HEK293 (cell line): ENCODE measurements around the gene SPINT4.

Experiments used
- CTCF ChIA-PET: fragments of 350-600 bp; formaldehyde crosslinking; extraction: SDS; loops from one replicate; lab custom pipeline; 2021; ENCODE audit warnings: antibody characterized with exemption; lab: Yijun Ruan, JAX
- POLR2A ChIA-PET: fragments of 300-600 bp; formaldehyde crosslinking; extraction: SDS; loops from one replicate; lab custom pipeline; 2020; ENCODE audit warnings: antibody characterized with exemption, inconsistent platforms; lab: Yijun Ruan, JAX
- H3K27ac ChIP-seq: fragments of 200-500 bp; sonication (Bioruptor generic); 2 replicates; pipeline ENCODE4 v1.5.1; 2014; ENCODE audit warnings: low read depth, low read length, control low read depth, inconsistent platforms; ENCODE audit errors: extremely low read depth
- H3K36me3 ChIP-seq, 2 experiments: fragments of 200-500 bp in 1 of 2; sonication (Bioruptor generic) in 1 of 2; 1 replicate in 1 of 2; 2 replicates in 1 of 2; pipeline ENCODE4 v1.5.1; 2014 to 2017; ENCODE audit warnings: inconsistent platforms in 2 of 2, low read length in 2 of 2; ENCODE audit not compliant: control insufficient read depth in 2 of 2, insufficient read depth in 1 of 2
- H3K4me1 ChIP-seq: fragments of 200-500 bp; sonication (Bioruptor generic); 2 replicates; pipeline ENCODE4 v1.5.1; 2014; ENCODE audit warnings: mild to moderate bottlenecking, low read length, inconsistent platforms; ENCODE audit not compliant: control insufficient read depth, insufficient read depth
- H3K4me3 ChIP-seq: 2 replicates; pipeline ENCODE4 v1.5.1; 2011; ENCODE audit warnings: low read depth, mild to moderate bottlenecking, control low read depth, low read length, moderate library complexity
- H3K9me3 ChIP-seq: fragments of 200-500 bp; sonication (Bioruptor generic); 2 replicates; pipeline ENCODE4 v1.5.1; 2014; ENCODE audit warnings: low read depth, low read length, inconsistent platforms; ENCODE audit not compliant: control insufficient read depth, insufficient read depth
- CTCF ChIP-seq: fragments of 450-650 bp; formaldehyde crosslinking; IDR thresholded peaks from 2 replicates; pipeline ENCODE4 v1.5.1; 2016; ENCODE audit warnings: missing biosample characterization, missing genetic modification characterization
- EGR2 ChIP-seq: fragments of 450-650 bp; formaldehyde crosslinking; IDR thresholded peaks from 2 replicates; pipeline ENCODE4 v1.5.1; 2016; ENCODE audit warnings: low read depth, missing biosample characterization, missing genetic modification characterization
- GLI2 ChIP-seq: fragments of 450-650 bp; formaldehyde crosslinking; IDR thresholded peaks from 2 replicates; pipeline ENCODE4; 2017; ENCODE audit warnings: missing biosample characterization, missing genetic modification characterization, low read depth, borderline replicate concordance
- GLIS1 ChIP-seq: fragments of 450-650 bp; formaldehyde crosslinking; IDR thresholded peaks from 2 replicates; pipeline ENCODE4 v1.5.1; 2016; ENCODE audit warnings: missing biosample characterization, missing genetic modification characterization
- IKZF3 ChIP-seq: fragments of 450-650 bp; IDR thresholded peaks from 2 replicates; pipeline ENCODE4 v1.5.0; 2018; ENCODE audit warnings: missing biosample characterization, mild to moderate bottlenecking, missing genetic modification characterization, moderate library complexity
- PRDM1 ChIP-seq: fragments of 450-650 bp; formaldehyde crosslinking; IDR thresholded peaks from 2 replicates; pipeline ENCODE4; 2016; ENCODE audit warnings: missing biosample characterization, missing genetic modification characterization
- SCRT1 ChIP-seq: fragments of 450-650 bp; formaldehyde crosslinking; IDR thresholded peaks from 2 replicates; pipeline ENCODE4 v1.5.1; 2016; ENCODE audit warnings: missing biosample characterization, missing genetic modification characterization, borderline replicate concordance
- SCRT2 ChIP-seq: fragments of 450-650 bp; formaldehyde crosslinking; IDR thresholded peaks from 2 replicates; pipeline ENCODE4 v1.5.1; 2016; ENCODE audit warnings: missing biosample characterization, missing genetic modification characterization
- SP7 ChIP-seq: fragments of 450-650 bp; formaldehyde crosslinking; IDR thresholded peaks from 2 replicates; pipeline ENCODE4 v1.5.1; 2016; ENCODE audit warnings: missing biosample characterization, missing genetic modification characterization
- ZBTB11 ChIP-seq: fragments of 450-650 bp; formaldehyde crosslinking; conservative IDR thresholded peaks from 2 replicates; pipeline ENCODE4 v1.5.1; 2016; ENCODE audit warnings: low read depth, missing biosample characterization, missing genetic modification characterization
- ZBTB17 ChIP-seq: fragments of 450-650 bp; formaldehyde crosslinking; IDR thresholded peaks from 2 replicates; pipeline ENCODE4 v1.5.1; 2016; ENCODE audit warnings: missing biosample characterization, missing genetic modification characterization
- ZFHX2 ChIP-seq: fragments of 450-650 bp; formaldehyde crosslinking; conservative IDR thresholded peaks from 2 replicates; pipeline ENCODE4 v1.5.1; 2016; ENCODE audit warnings: missing biosample characterization, missing genetic modification characterization
- ZNF19 ChIP-seq: fragments of 450-650 bp; formaldehyde crosslinking; IDR thresholded peaks from 2 replicates; pipeline ENCODE4; 2016; ENCODE audit warnings: missing biosample characterization, missing genetic modification characterization, low read depth
- ZNF341 ChIP-seq: fragments of 450-650 bp; formaldehyde crosslinking; IDR thresholded peaks from 2 replicates; pipeline ENCODE4; 2016; ENCODE audit warnings: low read depth, missing biosample characterization, missing genetic modification characterization
- ZNF37A ChIP-seq: fragments of 450-650 bp; IDR thresholded peaks from 2 replicates; pipeline ENCODE4 v1.5.1; 2018; ENCODE audit warnings: missing biosample characterization, missing genetic modification characterization
- ZNF394 ChIP-seq: fragments of 450-650 bp; formaldehyde crosslinking; IDR thresholded peaks from 2 replicates; pipeline ENCODE4 v1.5.1; 2016; ENCODE audit warnings: missing biosample characterization, missing genetic modification characterization, mild to moderate bottlenecking, moderate library complexity, borderline replicate concordance
- ZNF426 ChIP-seq: fragments of 450-650 bp; formaldehyde crosslinking; IDR thresholded peaks from 2 replicates; pipeline ENCODE4 v1.5.1; 2017; ENCODE audit warnings: missing biosample characterization, missing genetic modification characterization, mild to moderate bottlenecking, inconsistent platforms, moderate library complexity
- ZNF514 ChIP-seq: fragments of 450-650 bp; formaldehyde crosslinking; IDR thresholded peaks from 2 replicates; pipeline ENCODE4 v1.5.1; 2016; ENCODE audit warnings: missing biosample characterization, missing genetic modification characterization
- ZNF521 ChIP-seq: fragments of 450-650 bp; formaldehyde crosslinking; IDR thresholded peaks from 2 replicates; pipeline ENCODE4 v1.5.1; 2017; ENCODE audit warnings: missing biosample characterization, mild to moderate bottlenecking, missing genetic modification characterization
- ZNF561 ChIP-seq: fragments of 450-650 bp; IDR thresholded peaks from 2 replicates; pipeline ENCODE4 v1.5.1; 2018; ENCODE audit warnings: missing biosample characterization, missing genetic modification characterization, borderline replicate concordance
- ZNF624 ChIP-seq: fragments of 450-650 bp; formaldehyde crosslinking; IDR thresholded peaks from 2 replicates; pipeline ENCODE4 v1.5.1; 2017; ENCODE audit warnings: missing biosample characterization, missing genetic modification characterization
- ZNF654 ChIP-seq: fragments of 450-650 bp; formaldehyde crosslinking; IDR thresholded peaks from 2 replicates; pipeline ENCODE4 v1.5.1; 2016; ENCODE audit warnings: low read depth, missing biosample characterization, missing genetic modification characterization
- ZNF768 ChIP-seq: fragments of 450-650 bp; formaldehyde crosslinking; IDR thresholded peaks from 2 replicates; pipeline ENCODE4 v1.5.1; 2018; ENCODE audit warnings: missing biosample characterization, mild to moderate bottlenecking, missing genetic modification characterization
- ZNF785 ChIP-seq: fragments of 450-650 bp; formaldehyde crosslinking; IDR thresholded peaks from 2 replicates; pipeline ENCODE4 v1.5.1; 2016; ENCODE audit warnings: missing biosample characterization, missing genetic modification characterization
- ZNF792 ChIP-seq: fragments of 450-650 bp; formaldehyde crosslinking; IDR thresholded peaks from 2 replicates; pipeline ENCODE4 v1.5.1; 2016; ENCODE audit warnings: missing biosample characterization, missing genetic modification characterization
- ZNF843 ChIP-seq: fragments of 450-650 bp; formaldehyde crosslinking; IDR thresholded peaks from 2 replicates; pipeline ENCODE4 v1.5.1; 2016; ENCODE audit warnings: missing biosample characterization, missing genetic modification characterization

Gene SPINT4

GRCh38 chr20:45768479-45768878, 46.3 kb downstream of the SPINT4 start:
- Histone ChIP-seq H3K4me1 (no peaks in the 10 kb centered on the region), H3K27ac (no peak overlapping the region), H3K4me3 (no peak overlapping the region), H3K36me3 (no peaks in the 10 kb centered on the region), H3K9me3 (no peaks in the 10 kb centered on the region)
- TF ChIP-seq SCRT2 (tag by site-specific recombination) (peak; percentile 93), SCRT1 (tag by site-specific recombination) (peak; percentile 94), ZNF521 (tag by site-specific recombination) (no peak), ZNF843 (no peak)
- ChIA-PET CTCF (interaction anchor here (1.2 kb wide), 1 partner anchor 476 kb away, joined by 4 read pairs; no protein-coding TSS in a partner anchor), POLR2A (interaction anchor here (0.7 kb wide), 1 partner anchor 398 kb away, joined by 3 read pairs; no protein-coding TSS in a partner anchor)

GRCh38 chr20:45771182-45771759, 49.1 kb downstream of the SPINT4 start:
- Histone ChIP-seq H3K27ac (no peak overlapping the region), H3K9me3 (no peaks in the 10 kb centered on the region), H3K4me3 (no peak overlapping the region), H3K36me3 (no peaks in the 10 kb centered on the region), H3K4me1 (no peaks in the 10 kb centered on the region)
- TF ChIP-seq ZNF37A (tag by site-specific recombination) (no peak), ZNF561 (tag by site-specific recombination) (peak; percentile 27), ZNF394 (tag by site-specific recombination) (peak; percentile 66; the same call in 1 of the 2 replicates), PRDM1 (tag by site-specific recombination) (peak; percentile 44; the same call in 1 of the 2 replicates), ZNF19 (tag by site-specific recombination) (no peak), GLIS1 (tag by site-specific recombination) (no peak), ZNF785 (no peak), ZNF514 (tag by site-specific recombination) (no peak), SCRT1 (tag by site-specific recombination) (no peak), ZNF654 (tag by site-specific recombination) (peak; percentile 96), ZNF792 (tag by site-specific recombination) (no peak), IKZF3 (tag by site-specific recombination) (0 out of 2 replicates have a peak, but pooled peaks have one; percentile 13), ZNF341 (tag by site-specific recombination) (no peak), ZFHX2 (tag by site-specific recombination) (peak; percentile 50), SP7 (tag by site-specific recombination) (0 out of 2 replicates have a peak, but pooled peaks have one; percentile 37), EGR2 (tag by site-specific recombination) (peak; percentile 49), CTCF (tag by site-specific recombination) (peak; percentile 82)
- CTCF ChIA-PET: interaction anchor here (0.6 to 2.8 kb wide), 88 partner anchors 9 to 759 kb away, joined by 3 to 53 read pairs (median 5); partner anchors contain the start of genes DBNDD2, DNTTIP1, EPPIN and SPINT4
- POLR2A ChIA-PET: interaction anchor here (0.6 to 0.8 kb wide), 2 partner anchors 334 to 337 kb away, joined by 4 read pairs; no protein-coding TSS in a partner anchor

GRCh38 chr20:45772693-45773092, 50.5 kb downstream of the SPINT4 start:
- Histone ChIP-seq H3K27ac (no peak overlapping the region), H3K36me3 (no peaks in the 10 kb centered on the region), H3K4me3 (no peak overlapping the region), H3K9me3 (no peaks in the 10 kb centered on the region), H3K4me1 (no peaks in the 10 kb centered on the region)
- ChIA-PET CTCF (interaction anchor here (0.9 to 2.8 kb wide), 6 partner anchors 22 to 453 kb away, joined by 3 to 53 read pairs (median 18); partner anchors contain the start of gene EPPIN), POLR2A (no interaction called here)
- TF ChIP-seq ZNF792 (tag by site-specific recombination) (no peak), GLI2 (tag by site-specific recombination) (no peak), ZBTB17 (tag by site-specific recombination) (no peak), ZNF561 (tag by site-specific recombination) (no peak), ZNF426 (tag by site-specific recombination) (no peak), ZNF768 (no peak), ZNF341 (tag by site-specific recombination) (no peak), ZNF624 (tag by site-specific recombination) (no peak), ZBTB11 (tag by site-specific recombination) (no peak)
